ENCODE results near the gene ITCH. TPM values are rescaled to one million over a fixed set of nuclear protein-coding genes. Genes with fewer than 3 reads are reported as not detected.
A peak's percentile ranks its signal among the peaks of the same experiment; 100 is the strongest.

ITCH gene
- polyA plus RNA-seq, 3 donors = 13.3 to 26.6 (median 19.9) TPM

DNA sequence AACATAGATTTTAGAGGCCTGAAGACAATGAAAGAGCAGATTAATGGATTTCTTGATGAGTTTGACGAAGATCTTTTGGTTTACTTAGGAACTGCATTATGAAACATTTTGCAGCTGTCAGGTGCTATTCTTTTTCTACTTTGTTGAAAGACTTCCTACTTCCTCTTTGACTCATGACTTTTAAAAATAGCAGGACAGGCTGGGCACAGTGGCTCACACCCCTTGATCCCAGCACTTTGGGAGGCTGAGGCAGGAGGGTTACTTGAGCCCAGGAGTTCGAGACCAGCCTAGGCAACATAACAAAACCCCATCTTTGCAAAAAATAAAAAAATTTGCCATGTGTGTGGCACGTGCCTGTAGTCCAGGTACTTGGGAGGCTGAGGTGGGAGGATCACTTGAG is 52.0 kb downstream of the ITCH start:
- H3K9me3 Mint-ChIP-seq = peaks cover 0 to 2% (median 0%) of the 10 kb centered on the region in 7 donors
- no peak overlapping the region for H3K9ac ChIP-seq (ENCODE audit: insufficient read depth, low read length, poor library complexity, severe bottlenecking)
- H3K27me3 ChIP-seq (ENCODE audit: control insufficient read depth in 2 of 2, insufficient read depth in 2 of 2, low read length in 2 of 2) = no peaks in the 10 kb centered on the region
- H4K20me1 ChIP-seq (ENCODE audit: insufficient read depth, low read length) = peaks cover 51% of the 10 kb centered on the region
- H3K27ac Mint-ChIP-seq = peak overlapping the region; percentile 17 to 81 (median 51)
- peaks cover 3 to 6% of the 10 kb centered on the region in 2 donors for H3K4me1 ChIP-seq (ENCODE audit: control insufficient read depth in 1 of 2, insufficient read depth in 2 of 2, low read length in 2 of 2)
- peak overlapping the region in 1 of 2 donors; percentile 53 for H3K27ac ChIP-seq (ENCODE audit: low read depth in 1 of 2, low read length in 2 of 2)
- no peak overlapping the region for H3K4me3 Mint-ChIP-seq
- peaks cover 0 to 2% (median 0%) of the 10 kb centered on the region in 3 donors for H3K27me3 Mint-ChIP-seq (ENCODE audit: low read depth in 3 of 3)
- H3K4me2 ChIP-seq (replicated peaks; ENCODE audit: extremely low read depth, low read length, poor library complexity, severe bottlenecking) = no peak overlapping the region
- peaks cover 9% of the 10 kb centered on the region for H3K4me1 Mint-ChIP-seq
- H3K36me3 Mint-ChIP-seq = peaks cover 52 to 83% of the 10 kb centered on the region in 2 donors
- DNase-seq = peak; percentile 0 to 22 (median 6)
- intact Hi-C loops (cut with micrococcal nuclease) = no loop called here
- no peak overlapping the region for H3K4me3 ChIP-seq (replicated peaks in 1 of 3; ENCODE audit: low read depth in 2 of 3, low read length in 3 of 3)
- no peaks in the 10 kb centered on the region for H3K9me3 ChIP-seq (replicated peaks in 1 of 2; ENCODE audit: control insufficient read depth in 1 of 2, insufficient read depth in 1 of 2, low read length in 2 of 2)
- WGBS (ENCODE audit: insufficient coverage) = no CpG with 5 or more reads among the region's 3 CpGs
- TF ChIP-seq, protein P1, sequence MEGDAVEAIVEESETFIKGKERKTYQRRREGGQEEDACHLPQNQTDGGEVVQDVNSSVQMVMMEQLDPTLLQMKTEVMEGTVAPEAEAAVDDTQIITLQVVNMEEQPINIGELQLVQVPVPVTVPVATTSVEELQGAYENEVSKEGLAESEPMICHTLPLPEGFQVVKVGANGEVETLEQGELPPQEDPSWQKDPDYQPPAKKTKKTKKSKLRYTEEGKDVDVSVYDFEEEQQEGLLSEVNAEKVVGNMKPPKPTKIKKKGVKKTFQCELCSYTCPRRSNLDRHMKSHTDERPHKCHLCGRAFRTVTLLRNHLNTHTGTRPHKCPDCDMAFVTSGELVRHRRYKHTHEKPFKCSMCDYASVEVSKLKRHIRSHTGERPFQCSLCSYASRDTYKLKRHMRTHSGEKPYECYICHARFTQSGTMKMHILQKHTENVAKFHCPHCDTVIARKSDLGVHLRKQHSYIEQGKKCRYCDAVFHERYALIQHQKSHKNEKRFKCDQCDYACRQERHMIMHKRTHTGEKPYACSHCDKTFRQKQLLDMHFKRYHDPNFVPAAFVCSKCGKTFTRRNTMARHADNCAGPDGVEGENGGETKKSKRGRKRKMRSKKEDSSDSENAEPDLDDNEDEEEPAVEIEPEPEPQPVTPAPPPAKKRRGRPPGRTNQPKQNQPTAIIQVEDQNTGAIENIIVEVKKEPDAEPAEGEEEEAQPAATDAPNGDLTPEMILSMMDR (IDR thresholded peaks at IDR 0.05) = no peak
- no peak overlapping the region for H2AFZ ChIP-seq (ENCODE audit: insufficient read depth, low read depth, low read length, poor library complexity, severe bottlenecking)
- H3K36me3 ChIP-seq (replicated peaks in 1 of 2; ENCODE audit: control insufficient read depth in 1 of 2, insufficient read depth in 2 of 2, low read length in 2 of 2) = peaks cover 74 to 97% of the 10 kb centered on the region in 2 donors
- no peaks in the 10 kb centered on the region for H3K79me2 ChIP-seq (ENCODE audit: insufficient read depth, low read length)

DNA sequence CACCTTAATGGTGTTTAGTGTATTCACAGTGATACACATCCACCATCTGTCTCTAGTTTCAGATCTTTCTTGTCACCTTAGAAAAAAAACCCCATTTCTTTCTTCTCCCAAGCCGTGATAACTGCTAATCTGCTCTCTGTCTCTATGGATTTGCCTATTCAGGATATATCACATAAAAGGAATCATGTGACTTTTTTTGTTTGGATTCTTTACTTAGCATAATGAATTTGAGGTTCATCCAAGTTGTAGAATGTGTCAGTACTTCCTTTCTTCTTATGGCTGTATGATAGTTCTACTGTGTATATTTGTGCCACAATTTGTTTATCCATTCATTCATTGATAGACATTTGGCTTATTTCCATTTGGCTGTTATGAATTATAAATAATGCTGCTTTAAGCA is 57.1 kb downstream of the ITCH start:
- Histone ChIP-seq H4K20me1 (ENCODE audit: insufficient read depth, low read length) (peaks cover 49% of the 10 kb centered on the region), H3K4me2 (replicated peaks; ENCODE audit: extremely low read depth, low read length, poor library complexity, severe bottlenecking) (no peak overlapping the region), H3K9ac (ENCODE audit: insufficient read depth, low read length, poor library complexity, severe bottlenecking) (no peak overlapping the region), H2AFZ (ENCODE audit: insufficient read depth, low read depth, low read length, poor library complexity, severe bottlenecking) (no peak overlapping the region), H3K79me2 (ENCODE audit: insufficient read depth, low read length) (peaks cover 5% of the 10 kb centered on the region), H3K4me1 (ENCODE audit: control insufficient read depth in 1 of 2, insufficient read depth in 2 of 2, low read length in 2 of 2) (no peaks in the 10 kb centered on the region), H3K27ac (ENCODE audit: low read depth in 1 of 2, low read length in 2 of 2) (no peak overlapping the region), H3K9me3 (replicated peaks in 1 of 2; ENCODE audit: control insufficient read depth in 1 of 2, insufficient read depth in 1 of 2, low read length in 2 of 2) (no peaks in the 10 kb centered on the region), H3K36me3 (replicated peaks in 1 of 2; ENCODE audit: control insufficient read depth in 1 of 2, insufficient read depth in 2 of 2, low read length in 2 of 2) (peaks cover 74 to 98% of the 10 kb centered on the region in 2 donors), H3K4me3 (replicated peaks in 1 of 3; ENCODE audit: low read depth in 2 of 3, low read length in 3 of 3) (no peak overlapping the region), H3K27me3 (ENCODE audit: control insufficient read depth in 2 of 2, insufficient read depth in 2 of 2, low read length in 2 of 2) (no peaks in the 10 kb centered on the region)
- H3K27me3 Mint-ChIP-seq (ENCODE audit: low read depth in 3 of 3) = no peaks in the 10 kb centered on the region
- no CpG with 5 or more reads among the region's 1 CpG for WGBS (ENCODE audit: insufficient coverage)
- H3K4me3 Mint-ChIP-seq = no peak overlapping the region
- DNase-seq = no peak
- intact Hi-C loops (cut with micrococcal nuclease) = no loop called here
- peaks cover 2% of the 10 kb centered on the region for H3K4me1 Mint-ChIP-seq
- H3K36me3 Mint-ChIP-seq = peaks cover 60 to 90% of the 10 kb centered on the region in 2 donors
- TF ChIP-seq, protein P1 (IDR thresholded peaks at IDR 0.05) = no peak
- no peak overlapping the region for H3K27ac Mint-ChIP-seq
- H3K9me3 Mint-ChIP-seq = peaks cover 0 to 4% (median 0%) of the 10 kb centered on the region in 7 donors
